Measurements from ENCODE around the gene SH3BP4.

DNA sequence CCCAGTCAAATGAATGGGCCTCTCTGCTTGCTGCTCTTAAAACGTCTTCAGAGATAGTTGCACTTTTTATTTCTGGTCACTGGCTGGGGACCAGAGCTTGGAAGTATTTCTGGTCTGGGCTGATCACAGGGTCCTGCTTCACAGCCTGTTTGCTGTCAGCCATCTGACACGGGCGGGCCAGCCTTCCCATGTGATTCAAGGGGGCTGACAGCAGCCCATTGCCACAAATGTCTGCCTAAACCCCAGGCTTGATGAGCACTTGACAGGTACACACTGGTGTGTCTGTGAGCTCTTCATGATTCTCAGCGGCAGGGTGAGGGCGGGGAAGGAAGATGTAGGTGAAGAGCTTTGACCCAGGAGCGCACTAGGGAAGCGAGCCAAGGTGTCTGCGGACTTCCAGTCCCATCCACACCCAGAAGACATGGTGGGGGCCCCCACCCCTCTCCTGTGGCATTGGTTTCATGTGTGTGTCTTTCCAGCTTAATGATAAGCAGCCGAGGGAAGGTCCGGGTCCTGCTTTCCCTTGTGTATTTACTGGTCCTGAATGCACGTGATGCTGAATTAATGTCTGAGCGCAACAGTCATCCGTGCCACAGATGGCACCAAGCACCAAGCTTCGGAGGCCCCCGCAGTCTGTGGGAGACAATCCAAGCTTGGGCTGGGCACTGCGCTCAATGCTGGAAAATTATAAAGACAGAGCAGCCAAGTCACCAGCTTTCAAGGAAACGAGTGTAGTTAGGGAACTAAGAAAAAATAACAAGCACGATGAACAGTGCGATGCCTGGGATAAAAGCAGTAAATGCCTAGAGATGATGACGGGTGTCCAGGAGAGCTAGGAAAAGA, 73.3 kb downstream of the SH3BP4 start:
- TF ChIP-seq EP300 (IDR thresholded peaks at IDR 0.05; ENCODE audit: low read depth) = no peak
- TF ChIP-seq, protein P1, sequence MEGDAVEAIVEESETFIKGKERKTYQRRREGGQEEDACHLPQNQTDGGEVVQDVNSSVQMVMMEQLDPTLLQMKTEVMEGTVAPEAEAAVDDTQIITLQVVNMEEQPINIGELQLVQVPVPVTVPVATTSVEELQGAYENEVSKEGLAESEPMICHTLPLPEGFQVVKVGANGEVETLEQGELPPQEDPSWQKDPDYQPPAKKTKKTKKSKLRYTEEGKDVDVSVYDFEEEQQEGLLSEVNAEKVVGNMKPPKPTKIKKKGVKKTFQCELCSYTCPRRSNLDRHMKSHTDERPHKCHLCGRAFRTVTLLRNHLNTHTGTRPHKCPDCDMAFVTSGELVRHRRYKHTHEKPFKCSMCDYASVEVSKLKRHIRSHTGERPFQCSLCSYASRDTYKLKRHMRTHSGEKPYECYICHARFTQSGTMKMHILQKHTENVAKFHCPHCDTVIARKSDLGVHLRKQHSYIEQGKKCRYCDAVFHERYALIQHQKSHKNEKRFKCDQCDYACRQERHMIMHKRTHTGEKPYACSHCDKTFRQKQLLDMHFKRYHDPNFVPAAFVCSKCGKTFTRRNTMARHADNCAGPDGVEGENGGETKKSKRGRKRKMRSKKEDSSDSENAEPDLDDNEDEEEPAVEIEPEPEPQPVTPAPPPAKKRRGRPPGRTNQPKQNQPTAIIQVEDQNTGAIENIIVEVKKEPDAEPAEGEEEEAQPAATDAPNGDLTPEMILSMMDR (IDR thresholded peaks at IDR 0.05) = no peak

All from transverse colon (tissue), 3 donors.